Breast epithelium (tissue), 4 donors: ENCODE data around the gene LANCL2. TPM values are rescaled to one million over a fixed set of nuclear protein-coding genes. Genes with fewer than 3 reads are reported as not detected.

Source experiments
- DNase-seq, 2 donors: peaks; one replicate each; pipeline ENCODE4 v3.0.0-alpha.2; 2019; ENCODE audit warnings: low spot score in 2 of 2
- H3K27ac ChIP-seq, 2 donors: fragments of 200-600 bp; sonication (generic) in 1 of 2; one replicate each; pipeline ENCODE4 v1.5.1; 2016 to 2019; ENCODE audit warnings: mild to moderate bottlenecking in 1 of 2
- H3K27me3 ChIP-seq, 2 donors: fragments of 200-600 bp; sonication (generic) in 1 of 2; one replicate each; pipeline versions ENCODE4 v1.5.1 to v1.6.0; 2017 to 2019; ENCODE audit warnings: control low read depth in 1 of 2, mild to moderate bottlenecking in 1 of 2
- H3K36me3 ChIP-seq: fragments of 200-600 bp; one replicate; pipeline ENCODE4 v1.5.1; 2019
- H3K4me1 ChIP-seq, 2 donors: fragments of 200-600 bp; sonication (generic); one replicate each; pipeline ENCODE4 v1.5.1; 2016 to 2019; ENCODE audit warnings: control low read depth in 1 of 2
- H3K4me3 ChIP-seq, 3 donors: fragments of 200-600 bp; sonication (generic); 1 replicate in 2 of 3; 2 replicates in 1 of 3; pipeline ENCODE4 v1.5.1; 2016 to 2019; ENCODE audit warnings: mild to moderate bottlenecking in 3 of 3, moderate library complexity in 2 of 3
- H3K9me3 ChIP-seq, 2 donors: fragments of 200-600 bp; sonication (generic) in 1 of 2; one replicate each; pipeline ENCODE4 v1.5.1; 2016 to 2019; ENCODE audit warnings: control low read depth in 1 of 2
- POLR2A ChIP-seq: fragments of 450-650 bp; IDR thresholded peaks from one replicate; pipeline ENCODE4 v1.6.1; 2016; ENCODE audit warnings: antibody characterized with exemption, mild to moderate bottlenecking, moderate library complexity
- POLR2AphosphoS5 ChIP-seq, 3 donors: sonication (generic); formaldehyde crosslinking; IDR thresholded peaks; one replicate each; pipeline ENCODE4 v1.6.1; 2017; ENCODE audit warnings: antibody characterized with exemption in 3 of 3
- intact Hi-C: fragments of 100-400 bp; cut with DNase I; formaldehyde crosslinking; loops from one replicate; pipeline ENCODE4 v1.15.1; 2023; ENCODE audit warnings: low total_unique reads
- total RNA-seq, 3 donors: library from RNA; depleted of rRNA; stranded (reverse); fragments of >200 nt; gene quantifications; one replicate each; pipeline ENCODE4 v1.1.0, GENCODE V29; 2016
- TF ChIP-seq, protein P1 (sequence below), 3 donors: fragments of 450-650 bp; IDR thresholded peaks; one replicate each; pipeline ENCODE4 v1.5.1; 2016 to 2017; ENCODE audit warnings: antibody characterized with exemption in 3 of 3, mild to moderate bottlenecking in 3 of 3, moderate library complexity in 3 of 3

Gene LANCL2
- total RNA-seq, 3 donors from 2014 or later: 11.8 to 22.4 (median 20.2) TPM

DNA sequence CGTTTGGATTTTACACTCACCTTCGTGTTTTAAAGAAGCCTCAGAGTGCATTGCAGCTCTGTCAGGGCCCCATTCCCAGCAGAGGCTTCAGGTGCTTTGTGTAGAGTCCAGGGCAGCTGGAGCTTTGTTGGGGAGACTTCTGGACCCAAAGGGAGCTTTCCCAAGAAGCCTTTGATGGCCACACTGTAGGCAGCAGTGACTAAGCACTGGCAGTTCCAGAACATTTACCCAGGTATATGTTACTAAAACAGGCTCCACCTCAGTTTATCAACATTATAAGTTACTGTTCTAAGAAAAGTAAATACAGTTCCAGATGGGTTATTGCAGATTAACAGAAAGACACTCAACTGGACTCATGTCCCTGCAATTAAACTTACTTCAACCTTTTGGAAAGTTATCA is 66.8 kb downstream of the LANCL2 start:
- intact Hi-C loops: no loop called here

DNA sequence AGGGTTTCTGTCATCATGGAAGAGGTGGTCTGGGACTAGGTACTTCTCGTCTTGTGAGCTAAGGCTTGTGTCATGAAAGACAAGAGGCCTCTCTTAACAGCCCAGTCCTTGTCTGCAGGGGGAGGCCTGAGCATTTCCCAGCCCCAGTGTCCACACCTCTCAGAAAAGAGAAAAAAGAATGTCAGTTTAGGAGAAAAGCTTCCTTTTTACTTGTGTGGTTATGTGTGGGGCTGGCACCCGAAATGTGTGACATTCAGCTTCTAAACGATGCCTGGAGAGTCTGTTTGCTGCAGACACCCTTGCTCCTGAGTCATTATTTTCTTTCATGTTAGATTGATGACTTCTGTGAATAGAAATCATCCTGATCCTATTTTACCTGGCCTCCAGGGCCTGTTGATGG is 67.4 kb downstream of the LANCL2 start:
- no peak for DNase-seq
- no peak overlapping the region for H3K27ac ChIP-seq
- TF ChIP-seq, protein P1, sequence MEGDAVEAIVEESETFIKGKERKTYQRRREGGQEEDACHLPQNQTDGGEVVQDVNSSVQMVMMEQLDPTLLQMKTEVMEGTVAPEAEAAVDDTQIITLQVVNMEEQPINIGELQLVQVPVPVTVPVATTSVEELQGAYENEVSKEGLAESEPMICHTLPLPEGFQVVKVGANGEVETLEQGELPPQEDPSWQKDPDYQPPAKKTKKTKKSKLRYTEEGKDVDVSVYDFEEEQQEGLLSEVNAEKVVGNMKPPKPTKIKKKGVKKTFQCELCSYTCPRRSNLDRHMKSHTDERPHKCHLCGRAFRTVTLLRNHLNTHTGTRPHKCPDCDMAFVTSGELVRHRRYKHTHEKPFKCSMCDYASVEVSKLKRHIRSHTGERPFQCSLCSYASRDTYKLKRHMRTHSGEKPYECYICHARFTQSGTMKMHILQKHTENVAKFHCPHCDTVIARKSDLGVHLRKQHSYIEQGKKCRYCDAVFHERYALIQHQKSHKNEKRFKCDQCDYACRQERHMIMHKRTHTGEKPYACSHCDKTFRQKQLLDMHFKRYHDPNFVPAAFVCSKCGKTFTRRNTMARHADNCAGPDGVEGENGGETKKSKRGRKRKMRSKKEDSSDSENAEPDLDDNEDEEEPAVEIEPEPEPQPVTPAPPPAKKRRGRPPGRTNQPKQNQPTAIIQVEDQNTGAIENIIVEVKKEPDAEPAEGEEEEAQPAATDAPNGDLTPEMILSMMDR (IDR thresholded peaks at IDR 0.05): no peak
- TF ChIP-seq POLR2A: no peak
- no peak for TF ChIP-seq POLR2AphosphoS5 (IDR thresholded peaks at IDR 0.05)
- no peaks in the 10 kb centered on the region for H3K36me3 ChIP-seq
- no peak overlapping the region for H3K4me3 ChIP-seq
- no peaks in the 10 kb centered on the region for H3K4me1 ChIP-seq
- intact Hi-C loops: no loop called here
- no peaks in the 10 kb centered on the region for H3K9me3 ChIP-seq
- H3K27me3 ChIP-seq: no peaks in the 10 kb centered on the region

More for the DNA sequence above, 66.8 kb downstream of the LANCL2 start:
- Histone ChIP-seq H3K27ac (no peak overlapping the region), H3K27me3 (no peaks in the 10 kb centered on the region), H3K4me3 (no peak overlapping the region), H3K9me3 (no peaks in the 10 kb centered on the region), H3K4me1 (no peaks in the 10 kb centered on the region), H3K36me3 (no peaks in the 10 kb centered on the region)
- no peak for DNase-seq
- no peak for TF ChIP-seq POLR2AphosphoS5 (IDR thresholded peaks at IDR 0.05)
- TF ChIP-seq POLR2A: no peak
- TF ChIP-seq, protein P1 (IDR thresholded peaks at IDR 0.05): no peak

DNA sequence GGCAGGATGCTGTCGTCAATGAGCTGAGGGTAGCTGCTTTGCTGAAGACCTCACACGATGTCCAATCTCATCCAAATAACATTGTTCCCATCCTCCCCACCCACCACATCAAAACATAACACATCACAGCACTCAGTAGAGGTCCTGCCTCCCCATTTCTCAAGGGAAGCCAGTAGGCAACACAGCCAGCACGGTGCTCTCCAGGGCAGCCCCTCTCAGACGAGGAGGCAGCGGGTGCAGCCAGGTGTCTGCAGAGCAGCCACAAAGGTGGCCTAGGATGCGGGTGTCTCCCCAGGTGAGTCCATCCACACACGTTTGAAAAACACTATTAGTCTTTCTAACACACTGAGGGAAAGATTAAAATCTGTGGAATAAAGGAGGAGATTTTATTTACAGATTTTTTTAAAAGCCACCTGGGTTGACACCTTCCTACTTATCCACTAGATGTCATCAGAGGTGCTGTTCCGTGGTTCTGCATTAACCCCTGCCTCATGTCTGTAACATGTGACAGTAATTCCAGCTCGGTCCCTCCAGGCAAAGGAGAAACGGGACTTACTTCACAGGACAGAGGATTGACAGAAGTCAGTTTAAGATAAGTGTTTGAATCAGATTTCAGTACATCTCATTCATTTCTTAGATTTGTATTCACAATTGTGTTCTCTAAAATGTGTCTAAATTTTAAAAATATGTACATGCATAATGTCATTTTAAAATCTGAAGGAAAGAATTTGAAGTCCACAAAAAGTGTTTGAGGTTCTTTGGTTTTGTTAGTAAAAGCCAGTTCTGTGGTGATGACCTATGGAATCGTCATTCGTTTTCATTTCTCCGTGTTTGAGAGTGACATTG is 68.0 kb downstream of the LANCL2 start:
- Histone ChIP-seq H3K9me3 (no peaks in the 10 kb centered on the region), H3K27me3 (no peaks in the 10 kb centered on the region), H3K27ac (no peak overlapping the region), H3K4me3 (no peak overlapping the region), H3K4me1 (no peaks in the 10 kb centered on the region), H3K36me3 (no peaks in the 10 kb centered on the region)
- no peak for DNase-seq
- intact Hi-C loops: no loop called here
- TF ChIP-seq POLR2AphosphoS5 (IDR thresholded peaks at IDR 0.05): no peak
- TF ChIP-seq, protein P1 (IDR thresholded peaks at IDR 0.05): peak in 2 of 3 donors; percentile 28 to 31

DNA sequence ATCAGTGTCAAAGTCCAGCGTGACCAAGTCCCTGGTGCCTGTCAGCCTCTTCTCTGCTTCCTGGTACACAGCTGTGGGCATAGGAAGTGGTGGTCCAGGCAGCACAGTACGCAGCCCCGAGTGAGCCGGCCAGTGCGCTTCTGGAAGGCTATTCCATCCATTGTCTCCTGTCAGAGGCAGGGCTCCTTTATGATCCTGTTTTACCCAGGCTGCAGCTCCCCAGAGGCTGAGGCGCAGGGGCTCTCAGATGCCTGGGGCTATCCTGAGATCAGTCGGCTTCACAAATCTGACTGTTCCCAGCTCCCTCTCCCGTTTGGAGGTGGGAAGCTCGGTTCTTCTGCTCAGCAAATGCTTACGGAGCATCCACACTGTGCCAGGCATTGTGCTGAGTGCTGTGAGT is 70.3 kb downstream of the LANCL2 start:
- H3K27me3 ChIP-seq: no peaks in the 10 kb centered on the region
- H3K9me3 ChIP-seq: no peaks in the 10 kb centered on the region
- intact Hi-C loops: loop anchor here (5.0 kb wide), 1 partner anchor 527 kb away; the partner anchor contains the start of gene NIPSNAP2
- no peaks in the 10 kb centered on the region for H3K36me3 ChIP-seq
- TF ChIP-seq POLR2AphosphoS5 (IDR thresholded peaks at IDR 0.05): no peak
- TF ChIP-seq POLR2A: no peak
- TF ChIP-seq, protein P1 (IDR thresholded peaks at IDR 0.05): no peak
- no peak overlapping the region for H3K4me3 ChIP-seq
- no peak for DNase-seq
- no peaks in the 10 kb centered on the region for H3K4me1 ChIP-seq
- no peak overlapping the region for H3K27ac ChIP-seq

DNA sequence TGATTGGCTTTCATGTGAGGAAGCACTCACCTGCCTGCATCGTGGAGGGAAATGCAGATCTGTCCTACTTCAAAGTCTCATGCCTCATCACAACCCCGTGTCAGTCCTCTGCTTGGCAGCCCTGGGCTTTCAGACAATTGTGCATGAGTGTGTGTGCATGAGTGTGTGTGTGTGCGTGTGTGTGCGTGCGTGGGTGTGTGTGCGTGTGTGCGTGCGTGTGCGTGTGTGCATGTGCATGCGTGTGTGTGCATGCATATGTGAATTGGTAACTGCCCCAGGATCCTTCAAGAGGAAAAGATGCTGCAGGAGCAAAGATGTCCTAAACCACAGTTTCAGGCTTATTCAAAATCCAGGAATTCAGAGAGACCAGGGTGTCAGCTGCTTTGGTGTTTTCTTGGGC is 71.3 kb downstream of the LANCL2 start:
- no peaks in the 10 kb centered on the region for H3K36me3 ChIP-seq
- no peaks in the 10 kb centered on the region for H3K27me3 ChIP-seq
- intact Hi-C loops: loop anchor here (5.0 kb wide), 1 partner anchor 526 kb away; the partner anchor contains the start of gene NIPSNAP2
- H3K4me3 ChIP-seq: no peak overlapping the region
- DNase-seq: no peak
- TF ChIP-seq POLR2AphosphoS5 (IDR thresholded peaks at IDR 0.05) (no peak), POLR2A (no peak)
- TF ChIP-seq, protein P1 (IDR thresholded peaks at IDR 0.05): no peak
- no peaks in the 10 kb centered on the region for H3K4me1 ChIP-seq
- H3K9me3 ChIP-seq: no peaks in the 10 kb centered on the region
- H3K27ac ChIP-seq: no peak overlapping the region
